ENCODE data around the gene RAG1. TPM values are rescaled to one million over a fixed set of nuclear protein-coding genes. Genes with fewer than 3 reads are reported as not detected.

The RAG1 gene
- total and polyA plus RNA-seq, 9 of the 15 experiments (the other 6 are each of a cell fraction or from before 2014, with no cell fraction given): 0.49 to 2.5 (median 1.7) TPM

- WGBS (ENCODE audit: insufficient coverage, low coverage, missing lambda C conversion rate): 2% methylated on average over 4 of the region's 4 CpGs
- ATAC-seq (no peak), DNase-seq (ENCODE audit: extremely low read depth in 1 of 4, low spot score in 3 of 4) (no peak), FAIRE-seq (no peak)
- intact Hi-C loops (cut with micrococcal nuclease): loop anchor here (10.0 kb wide), 1 partner anchor 124 kb away; no protein-coding TSS in a partner anchor
- ChIA-PET POLR2A (no interaction called here), CTCF (ENCODE audit: low intra/inter-chr PET ratio) (no interaction called here)
- Histone ChIP-seq H4K20me1 (replicated peaks; ENCODE audit: control insufficient read depth, insufficient read depth, low read length) (no peaks in the 10 kb centered on the region), H3K79me2 (ENCODE audit: control insufficient read depth, insufficient read depth, low read length) (no peaks in the 10 kb centered on the region), H3K27ac (ENCODE audit: extremely low read depth, low read depth, low read length) (no peak overlapping the region), H3K9ac (ENCODE audit: insufficient read depth in 1 of 2, low read depth in 2 of 2, low read length in 2 of 2) (no peak overlapping the region), H3K9me1 (ENCODE audit: control insufficient read depth, insufficient read depth, low read length) (no peaks in the 10 kb centered on the region), H3K27me3 (ENCODE audit: control insufficient read depth in 2 of 2, insufficient read depth in 2 of 2, low read length in 2 of 2) (no peaks in the 10 kb centered on the region), H3K4me3 (no peak overlapping the region), H2AFZ (ENCODE audit: low read depth, low read length) (no peak overlapping the region), H3K36me3 (ENCODE audit: control insufficient read depth, insufficient read depth, low read length) (no peaks in the 10 kb centered on the region), H3K4me1 (replicated peaks in 1 of 2; ENCODE audit: control insufficient read depth in 2 of 2, insufficient read depth in 2 of 2, low read length in 2 of 2) (no peaks in the 10 kb centered on the region), H3K4me2 (ENCODE audit: insufficient read depth, low read length) (no peak overlapping the region), H3K9me3 (replicated peaks; ENCODE audit: control insufficient read depth, insufficient read depth, low read depth, low read length) (no peaks in the 10 kb centered on the region)
- TF ChIP-seq MCM7 (IDR thresholded peaks at IDR 0.05): no peak
- TF ChIP-seq TARDBP (IDR thresholded peaks at IDR 0.05): no peak
- TF ChIP-seq ZFP91 (CRISPR knock-in tag; IDR thresholded peaks at IDR 0.05): no peak
- no peak for TF ChIP-seq TSC22D4 (tag; IDR thresholded peaks at IDR 0.05)
- no peak for TF ChIP-seq MYBL2 (IDR thresholded peaks at IDR 0.05; ENCODE audit: low read depth)
- no peak for TF ChIP-seq MYBL2 (CRISPR knock-in tag; IDR thresholded peaks at IDR 0.05; ENCODE audit: borderline replicate concordance)
- no peak for TF ChIP-seq HCFC1 (IDR thresholded peaks at IDR 0.05; ENCODE audit: low read depth, low read length)
- TF ChIP-seq MNT (conservative IDR thresholded peaks at IDR 0.05): no peak
- TF ChIP-seq CHCHD3 (CRISPR knock-in tag; IDR thresholded peaks at IDR 0.05): no peak
- in situ Hi-C loops (cut with MboI): no loop called here
- no TSS peak for BruUV-seq (replicated peaks)
Observed at GRCh38 chr11:36628765-36629244, 61.0 kb downstream of the RAG1 start.

Other genes starting within 250 kb of the RAG1 start
- gene TRAF6, start 57.7 kb upstream of the RAG1 start, total RNA-seq (2014; rRNA removed): 5.0 and 6.4 TPM in 2 replicates
- gene TRAF6, start 57.7 kb upstream of the RAG1 start, total RNA-seq (2014; rRNA removed; fragmentation: Illumina TruSeq; extraction: Trizol): 8.2 and 11.6 TPM in 2 replicates
- 8.0 and 8.3 TPM in 2 replicates for gene TRAF6, start 57.7 kb upstream of the RAG1 start, total RNA-seq (2015; rRNA removed; fragmentation: Illumina TruSeq; extraction: Trizol)
- 9.2 and 10.0 TPM in 2 replicates for gene TRAF6, start 57.7 kb upstream of the RAG1 start, total RNA-seq (2021)
- gene TRAF6, start 57.7 kb upstream of the RAG1 start, polyA plus RNA-seq (2011; rRNA removed): 10.6 and 13.1 TPM in 2 replicates
- gene TRAF6, start 57.7 kb upstream of the RAG1 start, polyA plus RNA-seq (2014; fragmentation: Illumina TruSeq; extraction: Trizol): 8.4 and 9.3 TPM in 2 replicates
- gene TRAF6, start 57.7 kb upstream of the RAG1 start, polyA plus RNA-seq (2014; fragmentation: Nextera tagmentation; extraction: Ambion mirVana): 1 to 10 TPM; 2.0 to 4.2 TPM
- 4.4 and 5.4 TPM in 2 replicates for gene TRAF6, start 57.7 kb upstream of the RAG1 start, polyA plus RNA-seq (2014; rRNA removed)
- gene IFTAP, start 26.5 kb downstream of the RAG1 start, total RNA-seq (2014; rRNA removed): 10.4 and 10.7 TPM in 2 replicates
- 20.1 and 21.4 TPM in 2 replicates for gene IFTAP, start 26.5 kb downstream of the RAG1 start, total RNA-seq (2014; rRNA removed; fragmentation: Illumina TruSeq; extraction: Trizol)
- 15.0 and 17.0 TPM in 2 replicates for gene IFTAP, start 26.5 kb downstream of the RAG1 start, total RNA-seq (2015; rRNA removed; fragmentation: Illumina TruSeq; extraction: Trizol)
- gene IFTAP, start 26.5 kb downstream of the RAG1 start, total RNA-seq (2021): 9.2 and 9.8 TPM in 2 replicates
- 4.4 and 12.2 TPM in 2 replicates for gene IFTAP, start 26.5 kb downstream of the RAG1 start, polyA plus RNA-seq (2011; rRNA removed)
- gene IFTAP, start 26.5 kb downstream of the RAG1 start, polyA plus RNA-seq (2014; fragmentation: Illumina TruSeq; extraction: Trizol): 20.6 and 30.0 TPM in 2 replicates
- 10 to 100 TPM; 18.1 to 22.4 TPM for gene IFTAP, start 26.5 kb downstream of the RAG1 start, polyA plus RNA-seq (2014; fragmentation: Nextera tagmentation; extraction: Ambion mirVana)
- gene IFTAP, start 26.5 kb downstream of the RAG1 start, polyA plus RNA-seq (2014; rRNA removed): 17.0 and 23.1 TPM in 2 replicates
- 0.04 and 2.7 TPM in 2 replicates for gene RAG2, start 30.2 kb downstream of the RAG1 start, total RNA-seq (2014; rRNA removed)
- 0.07 and 0.16 TPM in 2 replicates for gene RAG2, start 30.2 kb downstream of the RAG1 start, total RNA-seq (2014; rRNA removed; fragmentation: Illumina TruSeq; extraction: Trizol)
- 0.53 and 0.72 TPM in 2 replicates for gene RAG2, start 30.2 kb downstream of the RAG1 start, total RNA-seq (2015; rRNA removed; fragmentation: Illumina TruSeq; extraction: Trizol)
- gene RAG2, start 30.2 kb downstream of the RAG1 start, total RNA-seq (2021): not detected in 2 replicates
- gene RAG2, start 30.2 kb downstream of the RAG1 start, polyA plus RNA-seq (2011; rRNA removed): not detected in 2 replicates
- 0.06 and 0.08 TPM in 2 replicates for gene RAG2, start 30.2 kb downstream of the RAG1 start, polyA plus RNA-seq (2014; fragmentation: Illumina TruSeq; extraction: Trizol)
- gene RAG2, start 30.2 kb downstream of the RAG1 start, polyA plus RNA-seq (2014; fragmentation: Nextera tagmentation; extraction: Ambion mirVana): under 1 TPM; 0.24 to 0.28 TPM
- gene RAG2, start 30.2 kb downstream of the RAG1 start, polyA plus RNA-seq (2014; rRNA removed): 0.89 TPM in 1 of 2 replicates, not detected in the other

Measured in K562 (cell line).